Progenitor cell of endocrine pancreas (in vitro differentiated cells): ENCODE measurements around the gene CFAP57. TPM values are rescaled to one million over a fixed set of nuclear protein-coding genes. Genes with fewer than 3 reads are reported as not detected.

Source experiments
- DNase-seq: peaks from one replicate; pipeline ENCODE4 v3.0.0; 2021; ENCODE audit warnings: low spot score; ENCODE audit not compliant: unreplicated experiment
- H3K27ac Mint-ChIP-seq: 2 replicates; pipeline ENCODE4 v1.8.0; 2021; ENCODE audit warnings: mild to moderate bottlenecking, moderate library complexity, mixed read lengths
- H3K27me3 Mint-ChIP-seq: 2 replicates; pipeline ENCODE4 v1.8.0; 2021; ENCODE audit warnings: mixed read lengths
- H3K36me3 Mint-ChIP-seq: 2 replicates; pipeline ENCODE4 v1.8.0; 2022; ENCODE audit warnings: mixed read lengths; ENCODE audit not compliant: insufficient read depth
- H3K4me1 Mint-ChIP-seq: 2 replicates; pipeline ENCODE4 v1.8.0; 2021; ENCODE audit warnings: low read depth, mixed read lengths
- H3K4me3 Mint-ChIP-seq: 2 replicates; pipeline ENCODE4 v1.8.0; 2021; ENCODE audit warnings: low read depth, mild to moderate bottlenecking, moderate library complexity, mixed read lengths
- H3K9me3 Mint-ChIP-seq: 2 replicates; pipeline ENCODE4 v1.8.0; 2021; ENCODE audit warnings: low read depth, mixed read lengths
- CTCF ChIP-seq: fragments of 200-600 bp; sonication (generic); IDR thresholded peaks from one replicate; pipeline ENCODE4 v1.5.0; 2021; ENCODE audit warnings: antibody characterized with exemption, mild to moderate bottlenecking; ENCODE audit not compliant: unreplicated experiment
- total RNA-seq: library from RNA; stranded (reverse); gene quantifications from 2 replicates; pipeline ENCODE4 v1.2.1, GENCODE V29; 2021

CFAP57 gene
- total RNA-seq, 1 donor from 2014 or later = 2.2 TPM

- H3K36me3 Mint-ChIP-seq = no peaks in the 10 kb centered on the region
- H3K4me1 Mint-ChIP-seq = peaks cover 3% of the 10 kb centered on the region
Observed at GRCh38 chr1:43214501-43215444, 42.6 kb downstream of the CFAP57 start.

GRCh38 chr1:43217747-43218146 lies 45.6 kb downstream of the CFAP57 start:
- no peak overlapping the region for H3K4me3 Mint-ChIP-seq
- TF ChIP-seq CTCF = no peak
- no peaks in the 10 kb centered on the region for H3K36me3 Mint-ChIP-seq
- H3K4me1 Mint-ChIP-seq = peaks cover 3% of the 10 kb centered on the region
- H3K27me3 Mint-ChIP-seq = peaks cover 5% of the 10 kb centered on the region
- no peak overlapping the region for H3K27ac Mint-ChIP-seq
- H3K9me3 Mint-ChIP-seq = no peaks in the 10 kb centered on the region
- no peak for DNase-seq

More at GRCh38 chr1:43214501-43215444, 42.6 kb downstream of the CFAP57 start:
- H3K9me3 Mint-ChIP-seq = no peaks in the 10 kb centered on the region
- no peak overlapping the region for H3K4me3 Mint-ChIP-seq
- no peak overlapping the region for H3K27ac Mint-ChIP-seq
- no peak for DNase-seq
- H3K27me3 Mint-ChIP-seq = no peaks in the 10 kb centered on the region
- TF ChIP-seq CTCF = no peak

GRCh38 chr1:43220905-43221778 lies 49.0 kb downstream of the CFAP57 start:
- Mint-ChIP-seq H3K4me1 (no peaks in the 10 kb centered on the region), H3K4me3 (no peak overlapping the region), H3K36me3 (no peaks in the 10 kb centered on the region), H3K9me3 (no peaks in the 10 kb centered on the region), H3K27ac (no peak overlapping the region), H3K27me3 (peaks cover 8% of the 10 kb centered on the region)
- no peak for DNase-seq
- no peak for TF ChIP-seq CTCF

- Mint-ChIP-seq H3K36me3 (no peaks in the 10 kb centered on the region), H3K27me3 (peaks cover 8% of the 10 kb centered on the region), H3K9me3 (no peaks in the 10 kb centered on the region), H3K4me3 (no peak overlapping the region), H3K4me1 (no peaks in the 10 kb centered on the region), H3K27ac (no peak overlapping the region)
- no peak for TF ChIP-seq CTCF
- no peak for DNase-seq
Observed at GRCh38 chr1:43221797-43222196, 49.7 kb downstream of the CFAP57 start.

GRCh38 chr1:43222879-43223278 lies 50.7 kb downstream of the CFAP57 start:
- TF ChIP-seq CTCF = no peak
- no peak for DNase-seq
- no peaks in the 10 kb centered on the region for H3K36me3 Mint-ChIP-seq
- H3K9me3 Mint-ChIP-seq = no peaks in the 10 kb centered on the region
- H3K27ac Mint-ChIP-seq = no peak overlapping the region
- peaks cover 7% of the 10 kb centered on the region for H3K4me1 Mint-ChIP-seq
- no peak overlapping the region for H3K4me3 Mint-ChIP-seq
- peaks cover 8% of the 10 kb centered on the region for H3K27me3 Mint-ChIP-seq
